HuH-7 (cell line): ENCODE data around the gene MYO1B.

Experiments
- DNase-seq: peaks from one replicate; pipeline ENCODE4 v3.0.0; 2011; ENCODE audit warnings: low spot score

The MYO1B gene

GRCh38 chr2:191298306-191298705 lies 53.1 kb downstream of the MYO1B start:
- no peak for DNase-seq

DNA sequence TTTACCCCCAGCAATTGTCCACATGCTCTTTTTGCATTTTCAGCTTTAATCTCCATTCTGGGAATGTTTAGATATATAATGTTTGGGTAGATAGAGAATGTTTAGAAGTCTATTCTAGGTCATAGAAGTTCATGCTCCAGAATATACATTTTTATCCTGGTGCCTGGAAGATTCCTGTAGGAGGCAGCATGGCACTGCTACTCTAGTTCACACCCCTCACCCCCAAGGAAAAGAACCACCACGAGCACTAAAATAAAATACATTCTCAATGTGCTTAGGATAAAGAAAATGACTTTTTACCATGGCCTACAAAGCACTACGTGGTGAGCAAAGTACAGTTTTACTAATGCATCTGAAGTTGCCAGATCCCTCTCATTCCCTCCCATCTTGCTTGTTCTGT lies 53.8 kb downstream of the MYO1B start:
- DNase-seq = no peak

- DNase-seq = no peak
These were observed 54.7 kb downstream of the MYO1B start for GRCh38 chr2:191299866-191300265.

GRCh38 chr2:191301971-191302370 lies 56.8 kb downstream of the MYO1B start:
- DNase-seq = no peak

DNA sequence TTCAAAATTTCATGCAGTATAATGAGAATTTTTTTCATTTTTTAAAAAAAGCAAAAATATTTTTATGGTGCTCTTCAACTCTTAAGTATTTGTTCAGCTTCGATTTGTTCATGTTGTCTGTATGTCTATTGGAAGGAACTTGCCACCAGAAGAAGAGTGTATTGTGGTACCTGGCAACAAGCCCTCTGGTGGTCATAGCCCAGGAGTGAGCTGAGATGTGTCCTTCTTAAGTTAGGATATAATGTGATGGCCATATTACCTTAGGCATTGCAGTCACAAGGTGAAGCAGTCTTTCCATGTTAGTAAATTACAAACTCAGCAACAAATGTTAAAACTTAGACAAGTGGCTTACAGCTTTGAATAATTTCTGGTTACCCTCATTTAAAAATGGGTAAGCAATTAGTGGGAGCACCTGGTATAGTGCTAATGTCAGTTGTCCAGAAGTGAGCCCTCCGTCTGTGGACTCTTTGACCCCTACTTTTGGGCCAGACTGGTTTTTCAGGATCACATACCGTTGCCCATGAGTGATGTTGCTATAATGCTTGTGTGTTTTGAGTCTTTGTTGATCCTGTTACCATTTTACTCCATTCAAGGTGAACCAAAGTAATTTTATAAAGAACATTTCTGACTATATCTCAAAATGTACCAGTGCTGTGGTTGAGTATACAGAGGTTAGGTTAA lies 57.4 kb downstream of the MYO1B start:
- peak; percentile 27 for DNase-seq

DNA sequence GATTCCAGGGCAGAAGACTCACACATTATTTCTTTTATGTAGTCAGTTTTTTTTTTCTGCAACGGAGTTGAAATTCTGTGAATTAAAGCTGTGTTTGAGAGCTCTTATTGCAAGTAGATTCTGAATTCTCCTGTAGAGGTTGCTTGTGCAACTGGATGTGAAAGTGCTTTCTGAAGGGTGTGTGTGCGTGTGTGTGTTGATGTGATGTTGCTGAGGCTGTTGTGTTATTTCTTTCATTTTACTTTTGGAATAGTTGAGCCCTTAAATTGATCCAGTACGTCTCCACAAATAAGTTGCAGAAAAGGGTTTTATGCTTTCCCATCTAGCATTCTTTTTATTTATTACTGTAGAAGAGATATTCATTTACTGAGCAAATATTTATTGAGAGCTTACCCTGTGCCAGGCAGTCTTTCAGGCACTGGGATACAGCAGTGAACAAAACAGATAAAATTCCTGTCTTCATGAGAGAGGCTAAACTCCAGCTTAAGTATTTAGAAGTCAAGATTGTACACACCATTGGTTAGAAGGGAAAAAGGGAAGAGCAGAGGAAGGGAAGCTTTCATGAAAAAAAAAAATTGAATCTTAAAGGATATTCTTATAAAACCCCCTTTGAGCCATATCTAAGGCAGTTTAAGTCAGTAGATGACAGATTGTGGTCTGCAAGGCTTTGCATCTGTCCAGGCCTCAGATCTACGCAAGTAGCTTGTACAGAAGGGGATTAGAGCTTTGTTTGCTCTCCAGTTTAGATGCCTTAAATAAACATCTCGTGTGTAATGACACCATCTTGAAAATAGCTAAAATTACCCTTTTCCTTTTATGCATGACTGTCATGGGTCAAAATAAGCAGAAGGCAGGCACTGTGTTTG lies 58.2 kb downstream of the MYO1B start:
- DNase-seq = no peak

DNA sequence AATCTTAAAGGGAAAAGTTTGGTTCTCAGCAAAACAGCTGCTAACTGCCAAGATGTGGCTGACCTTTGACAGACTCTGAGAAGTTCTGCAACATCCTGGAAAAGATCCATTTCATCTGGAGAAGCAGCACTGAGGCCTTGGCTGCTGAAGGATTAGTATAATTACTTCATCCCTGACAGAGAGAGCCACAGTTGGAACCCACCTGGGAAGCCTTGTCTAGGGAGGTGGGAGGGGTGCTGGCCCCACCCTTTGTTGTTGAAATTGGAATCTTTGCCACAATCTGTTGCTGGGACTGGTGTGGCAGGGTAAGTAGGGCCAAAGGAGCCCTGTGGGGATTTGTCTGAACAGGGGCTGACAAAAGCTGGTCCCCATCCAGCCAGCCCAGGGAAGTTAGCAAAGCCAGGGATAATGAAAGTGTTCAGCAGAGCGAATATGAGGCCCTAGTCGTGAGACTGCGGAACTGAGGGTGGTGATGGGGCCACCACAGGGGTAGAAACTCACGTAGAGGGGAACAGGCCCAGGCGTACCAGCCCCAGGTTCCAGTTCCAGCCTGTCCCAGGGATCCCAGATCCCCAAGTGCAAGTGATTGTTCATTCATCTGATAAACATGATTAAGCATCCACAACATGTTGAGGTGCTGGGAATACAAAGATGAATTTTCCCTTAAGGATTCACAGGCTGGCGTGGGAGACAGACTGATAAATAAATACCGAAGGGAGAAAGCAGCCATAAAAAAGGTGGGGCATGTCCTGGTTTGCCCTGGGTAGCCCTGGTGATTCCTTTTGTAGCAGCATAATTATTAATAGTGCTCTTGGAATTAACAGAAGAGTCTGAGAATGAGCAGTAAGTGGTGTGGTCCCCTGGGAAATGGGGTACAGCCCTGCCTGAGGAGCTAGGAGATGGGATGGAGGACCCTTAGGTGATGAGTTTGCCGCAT lies 60.0 kb downstream of the MYO1B start:
- no peak for DNase-seq

- no peak for DNase-seq
These were observed 62.8 kb downstream of the MYO1B start for GRCh38 chr2:191308026-191308425.

- DNase-seq = no peak
These were observed 66.0 kb downstream of the MYO1B start for GRCh38 chr2:191311156-191311555.

GRCh38 chr2:191311627-191312026 lies 66.4 kb downstream of the MYO1B start:
- DNase-seq = peak; percentile 30

DNA sequence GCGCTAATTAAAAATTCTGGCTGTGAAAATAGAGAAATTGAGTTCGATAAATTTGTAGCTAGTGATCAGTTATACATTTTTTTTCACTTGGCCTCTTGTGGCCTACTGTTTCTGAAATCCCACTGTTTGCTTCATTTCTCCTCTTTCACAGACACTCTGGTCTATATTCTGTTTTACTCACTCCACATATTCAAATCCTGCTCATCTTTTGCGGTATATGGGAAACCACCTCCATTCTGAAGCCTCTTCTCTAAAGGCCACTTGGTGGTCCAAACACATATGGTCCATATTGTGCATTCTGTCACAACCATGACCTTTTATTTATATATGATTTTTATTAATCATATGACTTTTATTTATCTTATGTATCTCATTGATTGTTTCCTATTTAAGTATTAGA lies 67.0 kb downstream of the MYO1B start:
- DNase-seq = no peak

GRCh38 chr2:191312662-191313061 lies 67.5 kb downstream of the MYO1B start:
- DNase-seq = no peak

GRCh38 chr2:191314697-191315364 lies 69.6 kb downstream of the MYO1B start:
- DNase-seq = no peak

GRCh38 chr2:191315365-191315752 lies 70.2 kb downstream of the MYO1B start:
- DNase-seq = no peak

- no peak for DNase-seq
These were observed 71.2 kb downstream of the MYO1B start for GRCh38 chr2:191316246-191316994.

- DNase-seq = no peak
These were observed 73.0 kb downstream of the MYO1B start for GRCh38 chr2:191318037-191318728.

DNA sequence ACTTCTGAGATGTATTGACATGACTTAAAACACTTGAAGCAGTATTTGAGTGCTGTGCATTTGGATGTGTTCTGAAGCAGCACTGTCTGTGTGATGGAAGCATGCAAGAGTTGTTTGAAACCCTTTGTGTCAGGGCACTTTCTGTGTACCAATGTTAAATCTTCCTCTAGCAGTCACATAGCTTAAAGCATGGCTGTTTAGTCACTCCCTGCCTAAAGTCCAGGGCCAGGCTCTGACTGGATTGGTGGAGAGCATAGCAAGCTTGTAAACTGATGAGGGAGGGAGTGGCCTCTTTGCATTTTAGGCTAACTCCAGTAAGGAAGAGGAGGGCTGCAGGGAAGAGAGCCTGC lies 73.5 kb downstream of the MYO1B start:
- peak; percentile 54 for DNase-seq

DNA sequence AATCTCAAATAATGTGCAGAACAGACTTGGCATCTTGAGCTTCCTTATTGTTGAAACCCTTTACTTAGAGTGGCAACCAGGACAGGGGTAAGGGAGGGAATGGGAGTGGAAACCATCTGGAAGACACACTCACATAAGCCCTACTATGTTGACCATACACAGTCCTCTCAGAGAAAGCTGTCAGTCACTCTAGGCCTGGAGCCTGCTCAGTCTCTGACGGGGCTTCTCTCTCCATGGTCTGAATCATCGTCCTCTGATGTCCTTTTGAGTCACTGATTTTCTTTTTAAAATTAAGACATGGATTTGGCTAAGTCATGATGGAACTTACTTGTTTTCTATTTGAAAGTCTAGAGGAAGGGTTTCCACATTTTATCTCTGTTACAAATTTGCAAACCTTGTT lies 74.0 kb downstream of the MYO1B start:
- DNase-seq = no peak

DNA sequence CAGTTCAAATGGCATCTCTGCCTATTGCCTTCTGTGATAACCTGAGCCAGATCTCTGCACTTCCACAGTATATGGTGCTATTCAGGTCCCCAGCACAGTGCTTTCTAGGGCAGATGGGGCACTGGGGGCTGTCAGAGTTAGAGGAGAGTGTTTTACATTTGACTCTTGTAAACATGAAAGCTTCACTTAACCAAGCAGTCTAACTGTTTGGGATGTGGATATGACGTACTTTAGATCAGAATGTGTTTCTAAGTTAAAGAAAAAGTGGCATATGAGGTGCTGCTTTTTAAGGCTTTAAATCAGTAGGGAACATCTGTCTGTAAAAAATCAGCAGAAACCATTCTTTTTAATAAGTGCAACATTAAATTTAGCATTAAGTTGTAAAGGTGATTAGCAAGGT lies 75.7 kb downstream of the MYO1B start:
- no peak for DNase-seq

GRCh38 chr2:191321861-191322662 lies 76.9 kb downstream of the MYO1B start:
- DNase-seq = no peak
